Measurements from ENCODE around the gene MAN1C1. TPM values are rescaled to one million over a fixed set of nuclear protein-coding genes. Genes with fewer than 3 reads are reported as not detected.
A peak's percentile ranks its signal among the peaks of the same experiment; 100 is the strongest.

Gene MAN1C1
- total and polyA plus RNA-seq, 7 donors, result 1.8 to 6.7 (median 2.0) TPM

- Histone ChIP-seq H3K27me3 (ENCODE audit: insufficient read depth in 3 of 3, low read length in 2 of 3) (no peaks in the 10 kb centered on the region), H3K36me3 (ENCODE audit: insufficient read depth in 1 of 2, low read depth in 1 of 2) (no peaks in the 10 kb centered on the region), H3K4me3 (no peak overlapping the region), H3K27ac (peak overlapping the region; percentile 84), H3K4me1 (peaks cover 36% of the 10 kb centered on the region), H3K9me3 (no peaks in the 10 kb centered on the region)
- no peak for TF ChIP-seq CTCF (IDR thresholded peaks at IDR 0.05)
- ATAC-seq (no peak), DNase-seq (no peak)
- 37 to 66% (median 49%) methylated on average over 7 of the region's 7 CpGs for WGBS, 3 donors
- intact Hi-C loops (cut with DNase I), result loop anchor here in 1 of 2 donors (5.0 kb wide), 1 partner anchor 96 kb away; no protein-coding TSS in a partner anchor
Measured at GRCh38 chr1:25793585-25794170, 177.1 kb downstream of the MAN1C1 start.

DNA sequence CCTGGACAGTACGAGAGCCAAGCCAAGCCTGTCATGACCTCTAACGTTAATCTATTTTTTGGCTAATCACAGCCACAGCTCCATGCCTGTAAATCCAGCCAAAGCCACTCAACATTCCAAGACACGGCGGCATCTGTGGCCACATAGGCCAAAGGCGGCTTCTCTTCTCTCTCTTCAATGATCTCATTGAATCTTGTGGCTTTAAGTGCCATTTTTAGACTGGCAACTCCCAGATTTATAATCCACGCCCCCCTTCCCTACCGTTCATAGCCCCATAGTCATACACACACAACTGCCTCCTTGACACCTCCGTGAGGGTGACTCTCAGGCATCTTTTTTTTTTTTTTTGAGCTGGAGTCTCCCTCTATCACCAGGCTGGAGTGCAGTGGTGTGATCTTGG lies 177.7 kb downstream of the MAN1C1 start:
- 19 to 49% (median 29%) methylated on average over 8 of the region's 8 CpGs for WGBS, 3 donors
- DNase-seq (no peak), ATAC-seq (peak; percentile 34 to 66 (median 56))
- H3K9me3 ChIP-seq, result no peaks in the 10 kb centered on the region
- TF ChIP-seq CTCF (IDR thresholded peaks at IDR 0.05), result no peak
- intact Hi-C loops (cut with DNase I), result loop anchor here in 1 of 2 donors (5.0 kb wide), 1 partner anchor 97 kb away; no protein-coding TSS in a partner anchor
- no peaks in the 10 kb centered on the region for H3K36me3 ChIP-seq (ENCODE audit: insufficient read depth in 1 of 2, low read depth in 1 of 2)
- no peak overlapping the region for H3K4me3 ChIP-seq
- peaks cover 39% of the 10 kb centered on the region for H3K4me1 ChIP-seq
- H3K27ac ChIP-seq, result peak overlapping the region; percentile 84
- no peaks in the 10 kb centered on the region for H3K27me3 ChIP-seq (ENCODE audit: insufficient read depth in 3 of 3, low read length in 2 of 3)

GRCh38 chr1:25795211-25795610 lies 178.6 kb downstream of the MAN1C1 start:
- no peak for ATAC-seq
- WGBS, 3 donors, result 84 to 97% (median 88%) methylated on average over 2 of the region's 2 CpGs
- H3K27me3 ChIP-seq (ENCODE audit: insufficient read depth in 3 of 3, low read length in 2 of 3), result no peaks in the 10 kb centered on the region
- peaks cover 44% of the 10 kb centered on the region for H3K4me1 ChIP-seq
- peak overlapping the region; percentile 84 for H3K27ac ChIP-seq
- no peaks in the 10 kb centered on the region for H3K9me3 ChIP-seq
- DNase-seq, result no peak
- no peak for TF ChIP-seq CTCF (IDR thresholded peaks at IDR 0.05)
- intact Hi-C loops (cut with DNase I), result loop anchor here (5.0 kb wide), 6 partner anchors 53 to 363 kb away; partner anchors contain the start of gene MACO1 (in 1 of the 2)
- no peaks in the 10 kb centered on the region for H3K36me3 ChIP-seq (ENCODE audit: insufficient read depth in 1 of 2, low read depth in 1 of 2)
- peak overlapping the region; percentile 55 for H3K4me3 ChIP-seq

- no peaks in the 10 kb centered on the region for H3K27me3 ChIP-seq (ENCODE audit: insufficient read depth in 3 of 3, low read length in 2 of 3)
- peak overlapping the region; percentile 55 for H3K4me3 ChIP-seq
- peaks cover 0 to under 1% of the 10 kb centered on the region in 2 donors for H3K36me3 ChIP-seq (ENCODE audit: insufficient read depth in 1 of 2, low read depth in 1 of 2)
- DNase-seq (peak; percentile 61 to 83), ATAC-seq (peak; percentile 77 to 83 (median 80))
- H3K9me3 ChIP-seq, result no peaks in the 10 kb centered on the region
- intact Hi-C loops (cut with DNase I), result loop anchor here (1.0 to 5.0 kb wide), 8 partner anchors 29 to 364 kb away; partner anchors contain the start of gene MACO1 (in 1 of the 2)
- peaks cover 49% of the 10 kb centered on the region for H3K4me1 ChIP-seq
- 48 to 64% (median 52%) methylated on average over 22 of the region's 22 CpGs for WGBS, 3 donors
- no peak for TF ChIP-seq CTCF (IDR thresholded peaks at IDR 0.05)
- H3K27ac ChIP-seq, result peak overlapping the region; percentile 84
Measured at GRCh38 chr1:25795946-25796810, 179.6 kb downstream of the MAN1C1 start.

All from psoas muscle (tissue), 8 donors.